H1 (cell line): ENCODE data around the gene RPL21. TPM values are rescaled to one million over a fixed set of nuclear protein-coding genes. Genes with fewer than 3 reads are reported as not detected.

Experiments used
- ATF2 ChIP-seq: IDR thresholded peaks from 2 replicates; pipeline ENCODE4 v1.6.1; 2012; ENCODE audit warnings: low read length, inconsistent platforms
- CBX5 ChIP-seq: fragments of 300-800, 300-1000 bp; sonication (generic); IDR thresholded peaks from 2 replicates; pipeline ENCODE4 v1.7.1; 2016; ENCODE audit warnings: antibody characterized with exemption, low read length, low read depth
- EGR1 ChIP-seq: IDR thresholded peaks from 2 replicates; pipeline ENCODE4 v1.6.1; 2011; ENCODE audit warnings: low read depth, low read length, borderline replicate concordance
- FOSL1 ChIP-seq: IDR thresholded peaks from 2 replicates; pipeline ENCODE4 v1.6.1; 2011; ENCODE audit warnings: mild to moderate bottlenecking, low read depth, low read length, moderate library complexity; ENCODE audit not compliant: insufficient read depth
- GABPA ChIP-seq: IDR thresholded peaks from 2 replicates; pipeline ENCODE4 v1.6.1; 2011; ENCODE audit warnings: mild to moderate bottlenecking, low read length, moderate library complexity, borderline replicate concordance; ENCODE audit not compliant: insufficient read depth
- JUND ChIP-seq: IDR thresholded peaks from 2 replicates; pipeline ENCODE4 v1.6.1; 2011; ENCODE audit warnings: mild to moderate bottlenecking, improper control_type of control experiment, low read length
- RNF2 ChIP-seq: fragments of 200-900, 300-1000 bp; sonication (generic); IDR thresholded peaks from 2 replicates; pipeline ENCODE4 v1.7.1; 2016; ENCODE audit warnings: borderline replicate concordance, low read depth, mild to moderate bottlenecking, antibody characterized with exemption, low read length; ENCODE audit not compliant: poor library complexity, severe bottlenecking; ENCODE audit errors: missing control alignments
- polyA plus RNA-seq, 7 experiments: library from polyadenylated mRNA; depleted of rRNA in 3 of 7; stranded (reverse) in 5 of 7; unstranded in 2 of 7; fragments of >200 nt in 5 of 7; fragments of 200-250 nt in 2 of 7; gene quantifications; 1 replicate in 5 of 7; 2 replicates in 1 of 7; 4 replicates in 1 of 7; pipeline versions ENCODE4 v1.2.1 to v1.2.3, GENCODE V29; 2011 to 2013; ENCODE audit warnings: missing spikeins in 2 of 7, mixed read lengths in 2 of 7
- total RNA-seq: library from RNA; stranded (reverse); fragmentation: NEBNext Ultra II Directional; extraction: Animal tissue kit (Norgen Biotek cat#: 25700); gene quantifications from 2 replicates; pipeline ENCODE4 v1.2.1, GENCODE V29; 2021

RPL21 gene
- total and polyA plus RNA-seq, 2 of the 8 experiments (the other 6 are each of a cell fraction or from before 2014, with no cell fraction given), result 624 to 1,283 TPM

GRCh38 chr13:27281420-27281819, 30.1 kb downstream of the RPL21 start (continued):
- TF ChIP-seq ATF2, result no peak
- no peak for TF ChIP-seq CBX5
- no peak for TF ChIP-seq EGR1
- no peak for TF ChIP-seq RNF2
- TF ChIP-seq GABPA, result no peak
- TF ChIP-seq FOSL1, result no peak
- TF ChIP-seq JUND, result no peak
